ENCODE results near the gene ZNF277. TPM values are rescaled to one million over a fixed set of nuclear protein-coding genes. Genes with fewer than 3 reads are reported as not detected.

The ZNF277 gene
- polyA plus RNA-seq, 2 of the 4 experiments (the other 2 are of a cell fraction), result 23.4 to 31.9 TPM

DNA sequence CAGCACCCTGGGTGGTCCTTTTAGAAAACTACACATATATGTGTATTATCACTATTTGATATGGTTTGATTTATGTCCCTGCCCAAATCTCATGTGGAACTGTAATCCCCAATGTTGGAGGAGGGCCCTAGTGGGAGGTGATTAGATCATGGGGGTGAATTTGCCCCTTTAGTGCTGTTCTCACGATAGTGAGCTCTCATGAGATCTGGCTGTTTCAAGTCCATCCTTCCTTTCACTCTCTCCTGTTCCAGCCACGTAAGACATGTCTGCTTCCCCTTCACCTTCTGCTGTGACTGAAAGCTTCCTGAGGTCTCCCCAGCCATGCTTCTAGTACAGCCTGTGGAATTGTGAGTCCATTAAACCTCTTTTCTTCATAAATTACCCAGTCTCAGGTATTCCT lies 37.6 kb upstream of the ZNF277 start:
- H3K4me1 ChIP-seq, result peaks cover 9% of the 10 kb centered on the region
- POLR2A ChIA-PET, result no interaction called here
- no peak for ATAC-seq
- H3K27ac ChIP-seq, result no peak overlapping the region
- CTCF ChIA-PET, result interaction anchor here (1.4 kb wide), 1 partner anchor 406 kb away, joined by 4 read pairs; no protein-coding TSS in a partner anchor
- DNase-seq (ENCODE audit: low read depth in 1 of 2, low spot score in 1 of 2), result no peak
- TF ChIP-seq POLR2AphosphoS2 (conservative IDR thresholded peaks at IDR 0.05; ENCODE audit: low read length) (no peak), ESRRA (IDR thresholded peaks at IDR 0.05; ENCODE audit: borderline replicate concordance, low read length) (no peak), SMC3 (IDR thresholded peaks at IDR 0.05) (no peak)
- TF ChIP-seq, protein P1, sequence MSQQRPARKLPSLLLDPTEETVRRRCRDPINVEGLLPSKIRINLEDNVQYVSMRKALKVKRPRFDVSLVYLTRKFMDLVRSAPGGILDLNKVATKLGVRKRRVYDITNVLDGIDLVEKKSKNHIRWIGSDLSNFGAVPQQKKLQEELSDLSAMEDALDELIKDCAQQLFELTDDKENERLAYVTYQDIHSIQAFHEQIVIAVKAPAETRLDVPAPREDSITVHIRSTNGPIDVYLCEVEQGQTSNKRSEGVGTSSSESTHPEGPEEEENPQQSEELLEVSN (IDR thresholded peaks at IDR 0.05; ENCODE audit: borderline replicate concordance, low read depth), result no peak
- H3K4me3 ChIP-seq, result no peak overlapping the region
- WGBS (ENCODE audit: missing lambda C conversion rate), result 96% methylated on average over 2 of the region's 2 CpGs
- H3K9me3 ChIP-seq, result no peaks in the 10 kb centered on the region
- no peak overlapping the region for H3K4me2 ChIP-seq
- FAIRE-seq, result no peak

DNA sequence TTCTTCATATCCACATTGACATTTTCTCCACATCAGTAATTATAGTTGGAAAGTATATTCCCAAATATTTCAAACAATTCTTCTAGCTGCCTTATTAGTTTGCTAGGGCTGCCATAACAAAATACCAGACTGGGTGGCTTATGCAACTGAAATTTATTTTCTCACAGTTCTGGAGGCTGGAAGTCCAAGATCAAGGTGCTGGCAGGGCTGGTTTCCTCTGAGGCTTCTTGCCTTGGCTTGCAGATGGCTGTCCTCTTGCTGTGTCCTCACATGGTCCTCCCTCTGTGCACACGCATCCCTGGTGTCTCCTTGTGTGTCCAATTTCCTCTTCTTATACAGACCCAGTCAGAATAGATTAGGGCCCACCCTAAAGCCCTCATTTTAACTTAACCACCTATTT lies 34.8 kb upstream of the ZNF277 start:
- 95% methylated on average over 1 of the region's 1 CpG for WGBS (ENCODE audit: missing lambda C conversion rate)
- no peak overlapping the region for H3K4me2 ChIP-seq
- DNase-seq (ENCODE audit: low read depth in 1 of 2, low spot score in 1 of 2) (no peak), ATAC-seq (no peak), FAIRE-seq (no peak)
- no peaks in the 10 kb centered on the region for H3K4me1 ChIP-seq
- CTCF ChIA-PET, result interaction anchor here (0.6 kb wide), 1 partner anchor 314 kb away, joined by 3 read pairs; no protein-coding TSS in a partner anchor
- TF ChIP-seq MAZ (IDR thresholded peaks at IDR 0.05; ENCODE audit: borderline replicate concordance, low read depth, low read length) (no peak), SREBF2 (IDR thresholded peaks at IDR 0.05) (no peak), GATA3 (IDR thresholded peaks at IDR 0.05; ENCODE audit: borderline replicate concordance) (no peak), TFCP2L1 (CRISPR knock-in tag; IDR thresholded peaks at IDR 0.05) (no peak), ZSCAN20 (CRISPR knock-in tag; IDR thresholded peaks at IDR 0.05) (no peak), TP53 (CRISPR knock-in tag; IDR thresholded peaks at IDR 0.05) (no peak), KDM1A (IDR thresholded peaks at IDR 0.05; ENCODE audit: low read depth) (no peak), ZFP36 (IDR thresholded peaks at IDR 0.05; ENCODE audit: borderline replicate concordance, partially characterized antibody) (no peak), SMC3 (IDR thresholded peaks at IDR 0.05) (no peak)
- TF ChIP-seq, protein P2, sequence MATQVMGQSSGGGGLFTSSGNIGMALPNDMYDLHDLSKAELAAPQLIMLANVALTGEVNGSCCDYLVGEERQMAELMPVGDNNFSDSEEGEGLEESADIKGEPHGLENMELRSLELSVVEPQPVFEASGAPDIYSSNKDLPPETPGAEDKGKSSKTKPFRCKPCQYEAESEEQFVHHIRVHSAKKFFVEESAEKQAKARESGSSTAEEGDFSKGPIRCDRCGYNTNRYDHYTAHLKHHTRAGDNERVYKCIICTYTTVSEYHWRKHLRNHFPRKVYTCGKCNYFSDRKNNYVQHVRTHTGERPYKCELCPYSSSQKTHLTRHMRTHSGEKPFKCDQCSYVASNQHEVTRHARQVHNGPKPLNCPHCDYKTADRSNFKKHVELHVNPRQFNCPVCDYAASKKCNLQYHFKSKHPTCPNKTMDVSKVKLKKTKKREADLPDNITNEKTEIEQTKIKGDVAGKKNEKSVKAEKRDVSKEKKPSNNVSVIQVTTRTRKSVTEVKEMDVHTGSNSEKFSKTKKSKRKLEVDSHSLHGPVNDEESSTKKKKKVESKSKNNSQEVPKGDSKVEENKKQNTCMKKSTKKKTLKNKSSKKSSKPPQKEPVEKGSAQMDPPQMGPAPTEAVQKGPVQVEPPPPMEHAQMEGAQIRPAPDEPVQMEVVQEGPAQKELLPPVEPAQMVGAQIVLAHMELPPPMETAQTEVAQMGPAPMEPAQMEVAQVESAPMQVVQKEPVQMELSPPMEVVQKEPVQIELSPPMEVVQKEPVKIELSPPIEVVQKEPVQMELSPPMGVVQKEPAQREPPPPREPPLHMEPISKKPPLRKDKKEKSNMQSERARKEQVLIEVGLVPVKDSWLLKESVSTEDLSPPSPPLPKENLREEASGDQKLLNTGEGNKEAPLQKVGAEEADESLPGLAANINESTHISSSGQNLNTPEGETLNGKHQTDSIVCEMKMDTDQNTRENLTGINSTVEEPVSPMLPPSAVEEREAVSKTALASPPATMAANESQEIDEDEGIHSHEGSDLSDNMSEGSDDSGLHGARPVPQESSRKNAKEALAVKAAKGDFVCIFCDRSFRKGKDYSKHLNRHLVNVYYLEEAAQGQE (IDR thresholded peaks at IDR 0.05), result no peak
- no peak overlapping the region for H3K27ac ChIP-seq
- POLR2A ChIA-PET, result no interaction called here
- no peak overlapping the region for H3K4me3 ChIP-seq
- H3K9me3 ChIP-seq, result no peaks in the 10 kb centered on the region

DNA sequence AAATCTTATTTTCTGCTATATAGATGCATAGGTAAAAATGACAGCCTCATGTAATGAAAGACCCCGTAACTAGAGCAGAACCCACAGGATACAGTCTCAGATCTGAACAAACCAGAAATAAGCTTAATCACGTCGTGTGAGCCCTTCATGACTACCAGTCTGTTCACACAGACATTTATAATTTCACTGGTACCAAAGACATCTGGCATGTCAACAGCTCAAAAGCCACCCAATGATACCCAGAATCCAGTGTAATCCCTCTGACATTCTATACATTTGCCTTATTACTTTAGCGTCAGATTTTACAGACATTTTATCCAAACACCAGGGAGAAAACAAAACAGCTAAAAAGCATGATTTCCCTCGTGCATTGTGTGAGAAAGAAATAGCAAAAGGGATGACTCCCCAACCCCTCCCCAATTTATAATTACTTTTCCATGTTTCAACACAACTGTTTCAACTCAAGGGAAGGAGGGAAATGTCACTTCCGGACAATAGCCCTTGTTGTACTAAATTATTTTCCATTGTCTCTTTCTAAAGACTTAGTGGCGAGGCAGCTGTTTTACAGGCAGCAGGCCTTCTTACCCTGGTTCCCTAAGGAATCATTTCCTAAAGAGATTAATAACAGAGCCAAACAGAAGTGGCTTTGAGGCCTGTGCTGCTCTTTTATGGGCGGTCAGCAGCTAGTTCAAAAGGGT lies 33.5 kb upstream of the ZNF277 start:
- no peak overlapping the region for H3K4me3 ChIP-seq
- H3K27ac ChIP-seq, result no peak overlapping the region
- no peaks in the 10 kb centered on the region for H3K9me3 ChIP-seq
- FAIRE-seq (no peak), ATAC-seq (no peak), DNase-seq (ENCODE audit: low read depth in 1 of 2, low spot score in 1 of 2) (no peak)
- no peaks in the 10 kb centered on the region for H3K4me1 ChIP-seq
- H3K4me2 ChIP-seq, result no peak overlapping the region
- 91% methylated on average over 8 of the region's 8 CpGs for WGBS (ENCODE audit: missing lambda C conversion rate)
- ChIA-PET POLR2A (no interaction called here), CTCF (interaction anchor here (0.9 kb wide), 2 partner anchors 12 to 22 kb away, joined by 3 read pairs; no protein-coding TSS in a partner anchor)
- no peak for TF ChIP-seq ZFP36 (IDR thresholded peaks at IDR 0.05; ENCODE audit: borderline replicate concordance, partially characterized antibody)
- no peak for TF ChIP-seq RNF2 (IDR thresholded peaks at IDR 0.05; ENCODE audit: borderline replicate concordance, low read depth)
- TF ChIP-seq CBX8 (IDR thresholded peaks at IDR 0.05), result no peak
- no peak for TF ChIP-seq POLR2AphosphoS2 (conservative IDR thresholded peaks at IDR 0.05; ENCODE audit: low read length)
- TF ChIP-seq, protein P3, sequence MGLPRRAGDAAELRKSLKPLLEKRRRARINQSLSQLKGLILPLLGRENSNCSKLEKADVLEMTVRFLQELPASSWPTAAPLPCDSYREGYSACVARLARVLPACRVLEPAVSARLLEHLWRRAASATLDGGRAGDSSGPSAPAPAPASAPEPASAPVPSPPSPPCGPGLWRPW (IDR thresholded peaks at IDR 0.05), result no peak
- TF ChIP-seq MAFK (IDR thresholded peaks at IDR 0.05; ENCODE audit: partially characterized antibody), result no peak
- TF ChIP-seq GATA3 (IDR thresholded peaks at IDR 0.05; ENCODE audit: borderline replicate concordance), result no peak
- TF ChIP-seq FOSL2 (IDR thresholded peaks at IDR 0.05), result no peak
- no peak for TF ChIP-seq FOSL2 (CRISPR knock-in tag; IDR thresholded peaks at IDR 0.05)
- TF ChIP-seq, protein P4, sequence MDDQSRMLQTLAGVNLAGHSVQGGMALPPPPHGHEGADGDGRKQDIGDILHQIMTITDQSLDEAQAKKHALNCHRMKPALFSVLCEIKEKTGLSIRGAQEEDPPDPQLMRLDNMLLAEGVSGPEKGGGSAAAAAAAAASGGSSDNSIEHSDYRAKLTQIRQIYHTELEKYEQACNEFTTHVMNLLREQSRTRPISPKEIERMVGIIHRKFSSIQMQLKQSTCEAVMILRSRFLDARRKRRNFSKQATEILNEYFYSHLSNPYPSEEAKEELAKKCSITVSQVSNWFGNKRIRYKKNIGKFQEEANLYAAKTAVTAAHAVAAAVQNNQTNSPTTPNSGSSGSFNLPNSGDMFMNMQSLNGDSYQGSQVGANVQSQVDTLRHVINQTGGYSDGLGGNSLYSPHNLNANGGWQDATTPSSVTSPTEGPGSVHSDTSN (IDR thresholded peaks at IDR 0.05), result no peak
- TF ChIP-seq FOXS1 (CRISPR knock-in tag; IDR thresholded peaks at IDR 0.05), result no peak
- TF ChIP-seq TP53 (CRISPR knock-in tag; IDR thresholded peaks at IDR 0.05), result no peak
- TF ChIP-seq, protein P5, sequence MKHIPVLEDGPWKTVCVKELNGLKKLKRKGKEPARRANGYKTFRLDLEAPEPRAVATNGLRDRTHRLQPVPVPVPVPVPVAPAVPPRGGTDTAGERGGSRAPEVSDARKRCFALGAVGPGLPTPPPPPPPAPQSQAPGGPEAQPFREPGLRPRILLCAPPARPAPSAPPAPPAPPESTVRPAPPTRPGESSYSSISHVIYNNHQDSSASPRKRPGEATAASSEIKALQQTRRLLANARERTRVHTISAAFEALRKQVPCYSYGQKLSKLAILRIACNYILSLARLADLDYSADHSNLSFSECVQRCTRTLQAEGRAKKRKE (CRISPR knock-in tag; IDR thresholded peaks at IDR 0.05; ENCODE audit: low read depth), result no peak
- no peak for TF ChIP-seq EHMT2 (IDR thresholded peaks at IDR 0.05; ENCODE audit: low read depth)
- TF ChIP-seq POLR2A (IDR thresholded peaks at IDR 0.05; ENCODE audit: low read length), result no peak
- TF ChIP-seq CHD4 (IDR thresholded peaks at IDR 0.05; ENCODE audit: borderline replicate concordance), result no peak
- no peak for TF ChIP-seq JUN (IDR thresholded peaks at IDR 0.05)
- no peak for TF ChIP-seq RCOR1 (IDR thresholded peaks at IDR 0.05; ENCODE audit: low read depth, low read length)
- TF ChIP-seq, protein P6, sequence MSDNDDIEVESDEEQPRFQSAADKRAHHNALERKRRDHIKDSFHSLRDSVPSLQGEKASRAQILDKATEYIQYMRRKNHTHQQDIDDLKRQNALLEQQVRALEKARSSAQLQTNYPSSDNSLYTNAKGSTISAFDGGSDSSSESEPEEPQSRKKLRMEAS (IDR thresholded peaks at IDR 0.05), result no peak
- no peak for TF ChIP-seq KDM5A (IDR thresholded peaks at IDR 0.05)
